Esophagus squamous epithelium (tissue), 5 donors: ENCODE results near the gene PEX14. TPM values are rescaled to one million over a fixed set of nuclear protein-coding genes. Genes with fewer than 3 reads are reported as not detected.

ENCODE experiments used
- DNase-seq: peaks from one replicate; lab custom pipeline; 2025; lab: John Stamatoyannopoulos, UW
- H3K27ac ChIP-seq, 4 donors: fragments of 200-600 bp; sonication (generic); one replicate each; pipeline ENCODE4 v1.5.1; 2016 to 2019; ENCODE audit warnings: mild to moderate bottlenecking in 1 of 4
- H3K27me3 ChIP-seq, 4 donors: fragments of 200-600 bp; sonication (generic); 1 replicate in 3 of 4; 2 replicates in 1 of 4; pipeline versions ENCODE4 v1.5.1 to v1.6.0; 2017 to 2021; ENCODE audit warnings: antibody characterized with exemption in 1 of 4
- H3K36me3 ChIP-seq, 3 donors: fragments of 200-600 bp; sonication (generic); one replicate each; pipeline ENCODE4 v1.5.1; 2016 to 2019
- H3K4me1 ChIP-seq, 3 donors: fragments of 200-600 bp; sonication (generic); one replicate each; pipeline ENCODE4 v1.5.1; 2017 to 2019
- H3K4me3 ChIP-seq, 4 donors: fragments of 200-600 bp; sonication (generic); 1 replicate in 3 of 4; 2 replicates in 1 of 4; pipeline ENCODE4 v1.5.1; 2016 to 2019; ENCODE audit warnings: mild to moderate bottlenecking in 2 of 4, moderate library complexity in 1 of 4
- H3K9me3 ChIP-seq, 3 donors: fragments of 200-600 bp; sonication (generic); one replicate each; pipeline ENCODE4 v1.5.1; 2016 to 2019
- CTCF ChIP-seq, 6 experiments: fragments of 450-650 bp in 4 of 6; fragments of 200-600 bp in 2 of 6; sonication (generic) in 2 of 6; IDR thresholded peaks; one replicate each; pipeline ENCODE4 v1.5.1; 2016 to 2019; ENCODE audit warnings: antibody characterized with exemption in 6 of 6, mild to moderate bottlenecking in 4 of 6, moderate library complexity in 4 of 6
- POLR2A ChIP-seq, 4 donors: fragments of 450-650 bp; IDR thresholded peaks; one replicate each; pipeline ENCODE4 v1.6.1; 2017; ENCODE audit warnings: antibody characterized with exemption in 4 of 4, mild to moderate bottlenecking in 4 of 4, moderate library complexity in 3 of 4
- WGBS, 2 donors: methylation state at CpG; one replicate each; pipeline ENCODE4 v1.1.5; 2018; 5-methylcytosine and 5-hydroxymethylcytosine counted together
- intact Hi-C: fragments of 100-400 bp; cut with DNase I; formaldehyde crosslinking; loops from one replicate; pipeline ENCODE4 v1.15.0; 2022
- total RNA-seq, 4 donors: library from RNA; depleted of rRNA; stranded (reverse); fragments of >200 nt; gene quantifications; one replicate each; pipeline ENCODE4 v1.1.0, GENCODE V29; 2016
- donor health status: DM: yes; HTN: yes; CAD: no.

Gene PEX14
- total RNA-seq, 4 donors from 2014 or later, result 9.4 to 22.9 (median 15.2) TPM

GRCh38 chr1:10646347-10646861 lies 171.7 kb downstream of the PEX14 start:
- 57% methylated on average over 5 of the region's 12 CpGs; no CpG with 5 or more reads in 1 of the 2 donors for WGBS, 2 donors
- Histone ChIP-seq H3K9me3 (no peaks in the 10 kb centered on the region), H3K4me1 (peaks cover 5 to 64% (median 14%) of the 10 kb centered on the region in 3 donors), H3K36me3 (peaks cover 7 to 100% (median 8%) of the 10 kb centered on the region in 3 donors), H3K27me3 (no peaks in the 10 kb centered on the region), H3K27ac (no peak overlapping the region), H3K4me3 (no peak overlapping the region)
- intact Hi-C loops, result no loop called here
- no peak for TF ChIP-seq CTCF (IDR thresholded peaks at IDR 0.05)
- TF ChIP-seq POLR2A (IDR thresholded peaks at IDR 0.05), result no peak
- DNase-seq, result no peak

GRCh38 chr1:10647414-10648170 lies 172.8 kb downstream of the PEX14 start:
- H3K36me3 ChIP-seq, result peaks cover 3 to 100% (median 10%) of the 10 kb centered on the region in 3 donors

GRCh38 chr1:10648689-10649516 lies 174.2 kb downstream of the PEX14 start:
- no peak for DNase-seq
- no peak overlapping the region for H3K4me3 ChIP-seq
- no peak for TF ChIP-seq POLR2A (IDR thresholded peaks at IDR 0.05)
- TF ChIP-seq CTCF (IDR thresholded peaks at IDR 0.05), result no peak
- H3K4me1 ChIP-seq, result peaks cover 0 to 54% (median 8%) of the 10 kb centered on the region in 3 donors
- peaks cover 6 to 100% (median 14%) of the 10 kb centered on the region in 3 donors for H3K36me3 ChIP-seq
- intact Hi-C loops, result no loop called here
- H3K9me3 ChIP-seq, result no peaks in the 10 kb centered on the region
- 70 to 74% methylated on average over 2 to 3 of the region's 32 CpGs for WGBS, 2 donors
- peak overlapping the region in 2 of 4 donors; percentile 14 to 42 for H3K27ac ChIP-seq
- no peaks in the 10 kb centered on the region for H3K27me3 ChIP-seq

More at GRCh38 chr1:10647414-10648170, 172.8 kb downstream of the PEX14 start:
- Histone ChIP-seq H3K27ac (peak overlapping the region in 1 of 4 donors; percentile 17), H3K9me3 (no peaks in the 10 kb centered on the region), H3K4me1 (peaks cover 5 to 64% (median 14%) of the 10 kb centered on the region in 3 donors), H3K4me3 (no peak overlapping the region), H3K27me3 (no peaks in the 10 kb centered on the region)
- no peak for DNase-seq
- 77 to 90% methylated on average over 7 to 13 of the region's 38 CpGs for WGBS, 2 donors
- no peak for TF ChIP-seq CTCF (IDR thresholded peaks at IDR 0.05)
- no peak for TF ChIP-seq POLR2A (IDR thresholded peaks at IDR 0.05)
- intact Hi-C loops, result no loop called here

- H3K4me3 ChIP-seq, result no peak overlapping the region
- TF ChIP-seq CTCF (IDR thresholded peaks at IDR 0.05), result no peak
- no peak for TF ChIP-seq POLR2A (IDR thresholded peaks at IDR 0.05)
- H3K4me1 ChIP-seq, result peaks cover 0 to 47% (median 3%) of the 10 kb centered on the region in 3 donors
- no peaks in the 10 kb centered on the region for H3K27me3 ChIP-seq
- no peaks in the 10 kb centered on the region for H3K9me3 ChIP-seq
- peak overlapping the region in 2 of 4 donors; percentile 42 to 52 for H3K27ac ChIP-seq
- DNase-seq, result no peak
- intact Hi-C loops, result no loop called here
- WGBS, 2 donors, result 55 to 77% methylated on average over 9 to 22 of the region's 30 CpGs
- peaks cover 7 to 100% (median 20%) of the 10 kb centered on the region in 3 donors for H3K36me3 ChIP-seq
These were observed 174.9 kb downstream of the PEX14 start for GRCh38 chr1:10649517-10650201.
